DMS 273 treated with DMSO at 0.1 percent for 48 hours (cell line): Measurements from ENCODE around the gene NOS1AP.

Experiments
- DNase-seq: peaks from one replicate; lab custom pipeline; 2025; lab: John Stamatoyannopoulos, UW

Gene NOS1AP

GRCh38 chr1:162089748-162090147 lies 20.3 kb downstream of the NOS1AP start:
- no peak for DNase-seq

- DNase-seq = no peak
These were observed 20.9 kb downstream of the NOS1AP start for GRCh38 chr1:162090378-162090777.

DNA sequence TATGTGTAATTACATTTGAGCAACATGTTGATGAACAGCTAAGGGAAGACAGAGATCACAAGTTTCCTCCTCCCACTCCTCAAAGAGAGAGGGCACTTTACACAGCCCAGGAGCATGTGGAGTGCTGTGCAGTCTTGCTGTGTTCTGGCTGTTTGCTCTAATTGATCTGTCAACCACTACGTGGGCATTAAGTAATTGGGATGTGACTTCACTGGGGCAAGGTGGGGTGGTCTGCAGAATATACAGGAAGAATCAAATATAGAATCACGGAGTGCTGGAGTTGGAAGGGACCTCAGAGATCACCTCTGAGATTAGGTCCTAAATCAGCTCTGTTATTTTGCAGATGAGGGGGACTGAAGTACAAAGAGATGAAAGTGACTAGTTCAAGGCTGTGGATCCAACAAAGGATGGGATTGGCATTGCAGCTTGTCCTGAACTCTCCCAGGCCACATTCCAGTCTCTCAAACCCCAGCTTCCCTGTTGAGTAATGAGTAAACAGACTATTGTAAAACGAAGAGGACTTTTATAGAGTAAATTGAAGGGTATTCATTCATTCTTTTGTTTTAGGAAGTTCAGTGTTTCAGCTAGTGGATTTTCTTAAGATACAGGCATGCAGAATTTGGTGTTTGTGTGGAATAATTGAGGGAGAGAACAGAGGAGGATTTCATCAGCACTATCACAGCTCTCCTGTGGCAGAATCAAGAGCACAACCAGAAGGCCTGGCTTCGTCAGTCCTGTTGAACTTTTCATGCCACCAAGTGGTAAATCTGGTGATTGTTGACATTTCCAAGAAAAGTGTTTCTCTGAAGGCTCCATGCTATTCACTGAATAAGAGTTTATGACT lies 22.4 kb downstream of the NOS1AP start:
- no peak for DNase-seq

DNA sequence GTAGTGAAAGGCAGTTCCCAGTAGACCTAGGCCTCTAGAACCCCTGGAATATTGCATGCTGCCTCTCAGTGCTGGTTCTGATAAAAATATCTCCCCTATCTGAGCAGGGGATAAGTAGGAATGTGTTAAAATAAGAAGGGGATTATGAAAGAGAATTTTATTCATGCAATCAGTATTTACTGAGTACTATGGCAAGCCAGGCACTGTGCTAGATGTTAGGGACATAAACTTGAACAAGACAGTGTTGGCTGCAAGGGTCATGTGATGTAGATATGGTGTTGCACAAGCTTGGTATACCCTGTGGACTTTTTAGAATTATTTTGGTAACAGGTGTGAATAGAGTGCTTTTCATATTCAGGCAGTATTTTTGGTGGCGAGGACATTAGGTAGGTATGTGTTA lies 23.6 kb downstream of the NOS1AP start:
- DNase-seq = no peak

GRCh38 chr1:162094271-162094670 lies 24.8 kb downstream of the NOS1AP start:
- peak; percentile 26 for DNase-seq

GRCh38 chr1:162094723-162095122 lies 25.2 kb downstream of the NOS1AP start:
- no peak for DNase-seq

GRCh38 chr1:162107911-162108310 lies 38.4 kb downstream of the NOS1AP start:
- no peak for DNase-seq

DNA sequence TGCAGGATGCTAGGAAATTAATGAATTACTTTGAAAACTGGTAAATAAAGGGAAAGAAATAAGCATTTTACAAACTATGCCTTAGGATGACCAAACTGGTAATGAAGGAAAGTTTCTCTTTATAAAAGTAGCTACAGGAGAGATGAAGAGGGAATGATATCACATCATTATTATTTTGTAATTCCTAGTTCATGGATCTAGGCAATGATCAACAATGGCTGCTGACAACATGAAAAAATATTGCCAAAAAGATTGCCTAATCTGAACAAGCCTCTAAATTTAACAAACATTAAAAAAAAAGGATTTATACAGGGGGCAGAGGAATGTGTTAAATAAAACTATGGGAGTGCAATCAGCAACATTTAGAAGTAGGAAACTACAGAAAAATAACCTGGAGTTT lies 38.9 kb downstream of the NOS1AP start:
- DNase-seq = no peak

DNA sequence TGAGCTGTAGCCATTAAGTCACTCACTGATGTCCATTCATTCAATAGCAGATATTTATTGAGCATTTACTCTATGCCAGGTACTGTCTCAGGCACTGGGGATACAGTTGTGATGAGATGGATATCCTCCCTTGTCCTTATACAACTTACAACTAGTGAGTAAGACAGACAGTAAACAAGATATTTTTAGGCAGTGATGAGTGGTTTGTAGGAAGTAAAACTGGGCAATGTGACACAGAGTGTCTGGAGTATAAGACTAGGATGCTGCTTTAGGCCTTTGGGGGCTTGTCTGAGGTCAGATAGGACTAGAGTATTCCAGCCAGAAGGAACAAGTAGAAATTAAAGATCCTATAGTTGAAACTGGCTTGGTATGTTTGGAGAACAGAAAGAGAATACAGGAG lies 41.4 kb downstream of the NOS1AP start:
- no peak for DNase-seq

DNA sequence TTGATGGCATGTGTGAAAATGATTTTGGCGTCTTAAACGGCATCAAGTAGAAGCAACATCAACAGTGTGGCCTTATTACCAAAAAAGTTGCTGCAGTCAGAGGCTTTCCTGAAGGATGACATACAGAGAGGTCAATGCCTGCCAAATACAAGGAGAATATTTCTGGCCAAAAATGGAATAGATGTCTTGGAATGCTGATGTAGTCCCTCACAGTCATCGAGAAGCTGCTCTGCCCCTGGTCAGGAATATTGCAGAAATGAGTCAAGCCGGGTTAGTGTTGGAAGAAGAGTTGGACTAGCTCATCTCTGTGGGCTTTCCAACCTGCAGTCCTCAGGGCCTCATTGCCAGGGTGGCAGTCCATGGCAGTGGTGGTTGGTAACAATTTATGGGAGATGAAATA lies 42.1 kb downstream of the NOS1AP start:
- DNase-seq = no peak

DNA sequence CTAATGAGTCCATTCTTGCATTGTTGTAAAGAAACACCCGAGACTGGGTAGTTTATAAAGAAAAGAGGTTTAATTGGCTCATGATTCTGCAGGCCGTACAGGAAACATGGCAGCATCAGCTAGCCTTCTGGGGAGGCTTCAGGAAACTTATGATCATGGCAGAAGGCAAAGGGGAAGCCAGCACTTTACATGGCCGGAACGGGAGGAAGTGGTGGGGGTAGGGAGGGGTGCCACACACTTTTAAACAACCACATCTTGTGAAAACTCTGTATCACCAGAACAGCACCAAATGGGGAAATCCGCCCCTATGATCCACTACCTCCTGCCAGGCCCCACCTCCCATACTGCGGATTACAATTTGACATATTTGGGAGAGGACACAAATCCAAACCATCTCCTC lies 43.9 kb downstream of the NOS1AP start:
- no peak for DNase-seq

DNA sequence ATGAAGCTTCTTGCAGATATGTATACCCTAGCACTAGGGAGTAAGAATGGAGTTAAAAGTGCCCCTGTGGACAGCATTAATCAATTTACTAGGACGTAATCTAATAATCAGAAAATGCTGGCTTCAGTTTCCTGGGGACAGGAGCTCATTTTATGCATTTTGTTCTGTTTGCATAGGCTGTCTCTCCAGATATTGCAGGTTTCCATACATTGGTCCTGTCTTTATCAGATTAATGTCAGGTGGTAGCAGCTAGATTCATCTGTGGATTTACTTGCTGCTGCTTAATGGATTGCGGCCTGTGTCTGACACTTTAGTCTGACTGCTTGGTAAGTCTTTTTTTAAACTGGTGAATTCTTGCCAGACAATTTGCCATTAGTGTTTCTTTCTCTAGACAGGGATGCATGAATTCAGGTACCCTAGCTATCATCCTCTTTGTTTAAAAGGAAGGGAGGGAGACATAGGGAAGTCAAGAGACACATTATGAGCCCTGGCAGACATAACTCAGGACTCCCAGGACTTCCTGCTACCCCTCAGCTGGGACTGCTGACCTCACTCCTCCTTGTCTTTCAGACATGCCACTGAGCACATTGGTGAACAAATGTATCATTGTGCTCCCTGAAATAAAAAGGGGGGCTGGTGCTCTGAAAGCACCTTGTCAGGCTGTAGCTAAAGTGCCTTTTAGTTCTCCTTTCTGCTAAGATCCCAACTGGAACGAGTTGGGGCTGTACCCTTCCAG lies 47.7 kb downstream of the NOS1AP start:
- DNase-seq = no peak

GRCh38 chr1:162118063-162118462 lies 48.6 kb downstream of the NOS1AP start:
- DNase-seq = no peak

- no peak for DNase-seq
These were observed 59.3 kb downstream of the NOS1AP start for GRCh38 chr1:162128693-162129356.

DNA sequence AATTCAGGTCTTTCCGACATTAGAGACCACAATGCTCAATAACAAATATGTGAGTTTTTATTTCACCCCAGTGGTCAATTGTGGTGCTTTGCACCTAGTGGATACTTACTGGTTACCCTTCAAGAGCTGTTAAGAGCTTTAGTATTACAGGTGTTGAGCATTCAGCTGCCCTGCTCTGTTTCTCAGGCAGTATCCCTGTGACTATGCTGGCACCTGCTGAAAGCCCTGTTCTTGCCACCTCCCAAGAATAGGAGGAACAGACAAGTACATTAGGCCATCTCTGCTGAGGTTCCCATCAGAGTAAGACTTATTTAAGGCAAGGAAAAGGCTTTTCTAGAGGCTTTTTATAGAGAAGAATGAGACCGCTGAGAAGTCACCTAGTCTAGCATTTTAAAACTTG lies 60.8 kb downstream of the NOS1AP start:
- no peak for DNase-seq

DNA sequence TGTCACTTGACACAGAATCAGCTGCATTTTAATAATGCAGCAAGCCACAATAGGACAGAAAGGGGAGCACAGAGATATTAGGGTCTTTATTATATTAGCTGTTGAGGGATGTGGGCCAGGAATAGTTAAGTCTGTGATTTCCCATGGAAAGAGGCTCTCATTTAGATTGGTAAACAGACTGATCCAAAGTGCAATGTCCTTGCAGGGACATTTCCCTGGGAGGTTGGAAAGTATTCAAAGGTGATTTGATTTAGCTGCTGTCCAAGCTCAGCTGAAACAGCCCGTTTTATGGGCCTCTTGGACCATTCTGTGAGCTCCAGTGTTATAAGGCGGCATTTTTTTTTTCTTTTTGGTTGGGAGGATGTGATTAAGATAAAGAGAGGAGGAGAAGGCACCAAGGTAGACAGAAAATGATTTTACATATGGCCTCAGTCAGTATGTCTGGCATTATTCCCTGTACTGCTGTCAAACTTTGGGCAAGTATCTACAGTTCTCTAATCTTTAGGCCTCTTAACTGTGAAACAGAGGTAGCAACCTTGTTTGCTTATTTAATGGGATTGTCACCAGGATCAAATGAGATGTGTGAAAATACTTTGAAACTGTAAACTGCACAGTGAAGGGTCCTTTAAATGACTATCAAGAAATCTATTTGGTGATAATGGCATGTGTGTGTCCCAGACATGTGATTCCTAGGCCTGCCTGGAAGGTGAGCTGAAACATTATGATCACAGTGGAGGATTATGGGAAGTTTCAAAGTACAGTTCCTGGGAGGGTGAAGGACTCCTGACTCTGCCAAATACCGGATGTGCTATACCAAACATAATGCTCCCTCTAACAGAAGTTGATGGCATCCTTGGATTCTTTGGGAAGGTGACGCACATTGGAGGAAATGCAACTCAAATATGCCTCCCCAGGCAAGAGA lies 62.2 kb downstream of the NOS1AP start:
- DNase-seq = no peak

DNA sequence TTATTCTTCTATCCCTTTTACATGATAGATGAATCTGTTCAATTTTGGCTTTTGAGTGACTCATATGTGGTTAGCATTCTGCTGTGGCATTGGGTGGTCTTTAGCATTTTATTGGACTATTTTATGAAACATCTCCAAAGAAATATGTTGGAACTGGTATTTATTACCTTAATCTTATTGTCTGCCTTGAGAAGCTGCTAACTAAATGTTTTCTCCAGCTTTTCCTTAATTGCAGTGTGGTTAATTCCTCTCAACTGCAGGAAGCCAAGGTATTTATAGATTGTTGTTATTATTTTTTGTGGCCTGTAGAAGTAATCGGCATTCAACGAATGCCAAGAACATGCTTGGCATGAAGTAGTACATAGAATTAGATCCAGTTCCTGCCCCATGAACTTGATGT lies 64.1 kb downstream of the NOS1AP start:
- no peak for DNase-seq

GRCh38 chr1:162134646-162135045 lies 65.2 kb downstream of the NOS1AP start:
- no peak for DNase-seq

- no peak for DNase-seq
These were observed 65.8 kb downstream of the NOS1AP start for GRCh38 chr1:162135271-162135775.

DNA sequence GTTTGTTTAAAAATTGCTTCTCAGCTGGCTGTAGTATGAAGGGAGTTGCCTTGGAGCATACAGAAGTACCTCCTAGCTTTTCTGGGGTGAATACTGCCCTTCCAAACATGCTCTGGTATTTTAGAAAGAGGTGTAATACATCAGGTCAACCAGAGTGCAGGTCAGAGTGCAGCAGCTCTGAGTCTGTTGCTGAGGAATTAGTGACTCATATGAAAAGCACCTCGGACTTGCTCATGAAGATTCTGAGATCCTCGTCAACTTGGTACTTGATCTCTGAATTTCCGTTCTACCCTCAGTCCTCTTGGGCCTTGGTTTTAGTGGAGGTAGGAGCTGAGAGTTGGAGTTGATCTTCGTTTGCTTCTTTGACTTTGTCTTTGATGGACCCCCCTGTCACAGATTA lies 67.3 kb downstream of the NOS1AP start:
- no peak for DNase-seq

GRCh38 chr1:162137179-162137960 lies 67.9 kb downstream of the NOS1AP start:
- DNase-seq = no peak
